G401 (cell line): Measurements from ENCODE around the gene ELOF1. TPM values are rescaled to one million over a fixed set of nuclear protein-coding genes. Genes with fewer than 3 reads are reported as not detected.
"Not testable (repeated sequence)": the region's sequence is repeated elsewhere in the genome, so short reads cannot be mapped to it uniquely, and the experiment has no call there.

Source experiments
- DNase-seq: peaks from one replicate; pipeline ENCODE4 v3.0.0-alpha.2; 2015; ENCODE audit warnings: low spot score
- in situ Hi-C: cut with HindIII; loops from 2 replicates; pipeline ENCODE4 v1.10.0; 2016; ENCODE audit warnings: low sequenced_read_pairs, mixed read lengths
- total RNA-seq: library from RNA; depleted of rRNA; stranded (reverse); fragments of >200 nt; shearing (Covaris generic); gene quantifications from 2 replicates; pipeline ENCODE4 v1.2.3, GENCODE V29; 2014

ELOF1 gene
- total RNA-seq, 1 experiment from 2014 or later = 57.8 TPM

- DNase-seq, in situ Hi-C loops: not testable (repeated sequence)
Observed at GRCh38 chr19:11573763-11574162, 14.7 kb upstream of the ELOF1 start.

GRCh38 chr19:11573354-11573753 is 14.3 kb upstream of the ELOF1 start:
- in situ Hi-C loops, DNase-seq: not testable (repeated sequence)

- in situ Hi-C loops = no loop called here
- DNase-seq = no peak
Observed at GRCh38 chr19:11570039-11570462, 11.0 kb upstream of the ELOF1 start.

- no peak for DNase-seq
- in situ Hi-C loops = no loop called here
Observed at GRCh38 chr19:11566164-11566563, 7.1 kb upstream of the ELOF1 start.

GRCh38 chr19:11565649-11565980 is 6.6 kb upstream of the ELOF1 start:
- in situ Hi-C loops = not testable (repeated sequence)

GRCh38 chr19:11564082-11564807 is 5.2 kb upstream of the ELOF1 start:
- in situ Hi-C loops, DNase-seq: not testable (repeated sequence)

More at GRCh38 chr19:11565649-11565980, 6.6 kb upstream of the ELOF1 start:
- not testable (repeated sequence) for DNase-seq

- DNase-seq = no peak
- in situ Hi-C loops = no loop called here
Observed at GRCh38 chr19:11563532-11563931, 4.5 kb upstream of the ELOF1 start.

GRCh38 chr19:11560404-11561051 is 1.5 kb upstream of the ELOF1 start:
- DNase-seq = peak; percentile 67
- in situ Hi-C loops = no loop called here

GRCh38 chr19:11556634-11557420 is 2.2 kb downstream of the ELOF1 start:
- in situ Hi-C loops = no loop called here
- no peak for DNase-seq

GRCh38 chr19:11555246-11555645 is 3.8 kb downstream of the ELOF1 start:
- in situ Hi-C loops = no loop called here
- no peak for DNase-seq

GRCh38 chr19:11554160-11554559 is 4.9 kb downstream of the ELOF1 start:
- DNase-seq = no peak
- in situ Hi-C loops = no loop called here

GRCh38 chr19:11552666-11553372 is 6.2 kb downstream of the ELOF1 start:
- DNase-seq = no peak
- in situ Hi-C loops = no loop called here

GRCh38 chr19:11551603-11552235 is 7.3 kb downstream of the ELOF1 start:
- no peak for DNase-seq
- in situ Hi-C loops = no loop called here

GRCh38 chr19:11550265-11550664 is 8.8 kb downstream of the ELOF1 start:
- in situ Hi-C loops = no loop called here
- DNase-seq = no peak

GRCh38 chr19:11549386-11549953 is 9.6 kb downstream of the ELOF1 start:
- in situ Hi-C loops = no loop called here
- DNase-seq = no peak

- no peak for DNase-seq
- in situ Hi-C loops = no loop called here
Observed at GRCh38 chr19:11547929-11548700, 10.9 kb downstream of the ELOF1 start.

GRCh38 chr19:11541238-11541637 is 17.8 kb downstream of the ELOF1 start:
- no peak for DNase-seq
- in situ Hi-C loops = no loop called here

GRCh38 chr19:11540645-11541044 is 18.4 kb downstream of the ELOF1 start:
- in situ Hi-C loops = no loop called here
- no peak for DNase-seq
